ENCODE data around the gene ITGB5.

Gene ITGB5

DNA sequence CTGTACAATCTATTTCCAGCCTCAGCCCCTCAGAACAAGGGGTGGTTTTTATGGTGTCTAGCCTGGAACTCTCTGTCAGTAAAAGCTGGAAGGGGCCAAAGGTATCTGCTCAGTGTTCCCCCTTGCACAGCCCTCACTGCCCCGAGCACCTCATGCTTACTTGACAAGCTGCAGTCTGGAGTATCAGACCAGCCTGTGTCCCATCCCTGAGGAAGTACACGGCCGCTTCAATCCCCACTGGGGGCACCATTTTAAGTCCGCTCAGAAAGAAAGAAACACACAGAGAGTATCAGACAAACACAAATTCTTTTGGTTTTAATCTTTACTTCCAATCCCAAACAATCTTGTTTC lies 124.5 kb downstream of the ITGB5 start:
- in situ Hi-C loops (cut with HindIII; ENCODE audit: low sequenced_read_pairs) = loop anchor here (25.0 kb wide), 2 partner anchors 125 to 450 kb away; partner anchors contain the start of genes ITGB5 and SLC12A8

DNA sequence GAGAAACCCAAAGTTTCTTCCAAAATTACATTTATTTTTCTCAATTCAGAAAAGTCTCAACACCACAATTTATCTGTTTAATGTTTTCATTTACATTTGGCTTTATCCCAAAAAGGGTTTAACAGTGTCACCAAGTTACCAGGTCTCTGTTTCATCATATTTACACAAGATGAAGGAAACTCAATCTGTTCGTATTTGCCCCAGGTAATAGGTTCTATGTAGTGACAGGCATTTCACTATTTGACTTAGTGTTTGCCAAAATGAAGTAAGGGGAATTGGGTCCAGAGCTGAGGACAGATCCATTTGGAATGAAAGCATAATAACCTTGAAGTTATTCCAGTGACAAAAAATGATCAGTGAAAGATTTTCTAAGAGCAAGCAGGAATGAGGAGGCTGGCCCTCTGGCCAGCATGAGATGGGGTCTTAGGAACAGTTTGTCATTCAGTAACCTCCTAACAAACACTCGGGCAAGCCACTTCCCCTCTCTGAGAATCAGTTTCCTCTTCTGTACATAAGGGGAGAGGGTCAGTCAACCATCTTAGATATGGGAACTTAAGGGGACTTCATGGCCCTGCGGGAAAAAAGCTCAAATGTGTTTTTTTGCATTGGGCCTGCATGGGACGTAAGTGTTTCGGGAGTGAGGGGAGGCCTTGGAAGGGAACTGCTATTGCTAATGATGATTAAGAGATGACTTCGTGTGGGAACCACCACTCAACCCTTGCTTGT lies 125.1 kb downstream of the ITGB5 start:
- in situ Hi-C loops (cut with HindIII; ENCODE audit: low sequenced_read_pairs) = loop anchor here (25.0 kb wide), 2 partner anchors 125 to 450 kb away; partner anchors contain the start of genes ITGB5 and SLC12A8

DNA sequence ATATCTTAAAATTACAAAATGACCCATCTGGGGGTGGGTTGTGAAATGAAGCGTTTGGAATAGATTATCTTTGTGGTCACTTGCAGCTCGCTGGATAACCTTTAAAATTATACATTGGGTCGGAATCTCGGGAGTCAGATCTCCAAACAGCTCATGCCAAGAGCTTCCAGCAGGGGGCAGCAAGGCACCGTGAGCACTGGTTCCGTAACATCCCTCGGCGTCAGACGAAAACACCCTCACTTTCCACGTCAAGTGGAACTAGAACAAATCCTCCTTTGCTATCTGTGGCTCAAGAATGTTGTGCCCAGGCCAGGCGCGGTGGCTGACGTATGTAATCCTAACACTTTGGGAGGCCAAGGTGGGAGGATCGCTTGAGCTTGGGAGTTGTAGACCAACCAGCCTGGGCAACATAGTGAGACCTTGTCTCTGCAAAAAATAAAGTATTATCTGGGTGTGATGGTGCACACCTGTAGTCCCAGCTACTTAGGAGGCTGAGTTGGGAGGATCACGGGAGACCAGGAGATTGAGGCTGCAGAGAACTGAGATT lies 125.8 kb downstream of the ITGB5 start:
- in situ Hi-C loops (cut with HindIII; ENCODE audit: low sequenced_read_pairs) = loop anchor here (25.0 kb wide), 2 partner anchors 126 to 451 kb away; partner anchors contain the start of genes ITGB5 and SLC12A8

DNA sequence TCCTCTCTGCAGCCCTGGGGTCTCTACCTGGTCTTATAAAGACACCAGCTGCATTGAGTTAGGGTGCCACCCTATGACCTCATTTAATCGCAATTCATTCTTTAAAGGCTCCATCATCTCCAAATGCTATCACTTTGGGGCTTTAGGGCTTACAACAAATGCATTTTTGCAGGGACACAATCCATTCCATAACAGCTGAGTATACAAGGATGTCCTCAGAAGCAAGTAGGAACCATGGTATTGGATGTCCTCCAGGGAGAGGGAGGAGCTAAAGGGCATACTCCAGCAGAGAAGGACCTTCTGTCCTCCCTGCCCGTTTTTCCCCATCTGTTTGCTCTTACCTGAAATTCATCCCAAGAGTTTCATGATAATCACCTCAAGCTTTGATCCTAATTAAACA lies 126.6 kb downstream of the ITGB5 start:
- in situ Hi-C loops (cut with HindIII; ENCODE audit: low sequenced_read_pairs) = loop anchor here (25.0 kb wide), 2 partner anchors 127 to 452 kb away; partner anchors contain the start of genes ITGB5 and SLC12A8

- in situ Hi-C loops (cut with HindIII; ENCODE audit: low sequenced_read_pairs) = loop anchor here (25.0 kb wide), 2 partner anchors 127 to 452 kb away; partner anchors contain the start of genes ITGB5 and SLC12A8
Measured at GRCh38 chr3:124759666-124760401, 127.3 kb downstream of the ITGB5 start.

DNA sequence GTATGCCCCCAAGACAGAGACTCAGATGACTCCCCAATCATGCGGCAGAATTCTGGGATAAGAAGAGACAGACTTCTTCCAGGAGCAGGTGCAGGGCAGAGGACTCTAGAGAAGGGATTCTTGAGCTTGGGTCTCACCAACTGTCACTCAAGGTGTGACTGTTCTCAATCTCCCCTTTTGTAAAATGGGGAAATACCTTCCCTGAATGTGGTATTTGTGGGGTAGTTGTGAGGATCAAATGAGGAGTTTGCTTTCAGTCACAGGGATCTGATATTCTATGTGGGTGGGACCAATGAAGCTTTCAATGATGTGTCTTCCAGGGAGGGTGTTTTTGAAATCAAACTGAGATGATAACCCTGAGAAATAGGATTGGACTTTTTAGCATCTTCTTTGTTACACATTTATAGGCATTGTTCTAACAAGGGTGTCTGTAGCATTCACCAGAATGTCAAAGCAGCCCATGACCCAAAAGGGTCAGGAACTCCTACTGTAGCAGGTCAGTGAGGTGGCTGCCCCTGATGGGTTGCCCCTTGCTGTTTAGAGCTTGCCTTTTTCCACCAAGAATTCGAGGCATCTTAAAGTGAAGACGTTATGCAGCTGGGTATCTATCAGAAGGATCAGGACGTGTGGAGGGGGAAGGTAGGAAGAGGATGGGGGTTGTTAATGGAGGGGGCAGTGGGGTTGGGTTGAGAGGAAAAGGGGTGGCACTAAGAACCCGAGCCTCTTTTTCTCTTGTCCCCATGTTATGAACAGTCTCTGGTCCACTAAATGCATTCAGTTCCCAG lies 128.1 kb downstream of the ITGB5 start:
- in situ Hi-C loops (cut with HindIII; ENCODE audit: low sequenced_read_pairs) = loop anchor here (25.0 kb wide), 2 partner anchors 128 to 453 kb away; partner anchors contain the start of genes ITGB5 and SLC12A8

- in situ Hi-C loops (cut with HindIII; ENCODE audit: low sequenced_read_pairs) = loop anchor here (25.0 kb wide), 2 partner anchors 129 to 454 kb away; partner anchors contain the start of genes ITGB5 and SLC12A8
Measured at GRCh38 chr3:124757926-124758325, 129.2 kb downstream of the ITGB5 start.

DNA sequence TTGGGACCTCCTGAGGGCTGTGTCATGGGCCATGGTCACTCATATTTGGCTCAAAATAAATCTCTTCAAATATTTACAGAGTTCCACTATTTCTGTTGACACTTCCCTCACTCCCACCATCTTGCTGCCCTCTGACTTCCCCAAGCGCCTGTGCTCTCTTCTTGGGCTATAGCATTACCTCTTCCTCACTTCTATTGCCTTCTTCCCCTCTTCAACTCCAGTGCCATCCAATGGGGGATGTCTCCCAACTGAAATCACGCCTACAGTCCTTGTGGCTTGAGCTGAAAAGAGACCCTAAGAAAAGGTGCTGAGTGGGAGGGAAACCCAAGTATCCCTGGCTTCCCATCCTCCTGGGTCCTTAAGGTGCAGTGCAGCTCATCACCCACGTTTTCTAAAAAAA lies 135.1 kb downstream of the ITGB5 start:
- in situ Hi-C loops (cut with HindIII; ENCODE audit: low sequenced_read_pairs) = loop anchor here (25.0 kb wide), 2 partner anchors 135 to 460 kb away; partner anchors contain the start of genes ITGB5 and SLC12A8

- in situ Hi-C loops (cut with HindIII; ENCODE audit: low sequenced_read_pairs) = loop anchor here (25.0 kb wide), 2 partner anchors 136 to 461 kb away; partner anchors contain the start of genes ITGB5 and SLC12A8
Measured at GRCh38 chr3:124751501-124751900, 135.7 kb downstream of the ITGB5 start.

GRCh38 chr3:124749877-124750276 lies 137.3 kb downstream of the ITGB5 start:
- in situ Hi-C loops (cut with HindIII; ENCODE audit: low sequenced_read_pairs) = loop anchor here (25.0 kb wide), 2 partner anchors 137 to 462 kb away; partner anchors contain the start of genes ITGB5 and SLC12A8

- in situ Hi-C loops (cut with HindIII; ENCODE audit: low sequenced_read_pairs) = no loop called here
Measured at GRCh38 chr3:124748560-124749198, 138.5 kb downstream of the ITGB5 start.

- in situ Hi-C loops (cut with HindIII; ENCODE audit: low sequenced_read_pairs) = no loop called here
Measured at GRCh38 chr3:124747111-124747981, 139.8 kb downstream of the ITGB5 start.

DNA sequence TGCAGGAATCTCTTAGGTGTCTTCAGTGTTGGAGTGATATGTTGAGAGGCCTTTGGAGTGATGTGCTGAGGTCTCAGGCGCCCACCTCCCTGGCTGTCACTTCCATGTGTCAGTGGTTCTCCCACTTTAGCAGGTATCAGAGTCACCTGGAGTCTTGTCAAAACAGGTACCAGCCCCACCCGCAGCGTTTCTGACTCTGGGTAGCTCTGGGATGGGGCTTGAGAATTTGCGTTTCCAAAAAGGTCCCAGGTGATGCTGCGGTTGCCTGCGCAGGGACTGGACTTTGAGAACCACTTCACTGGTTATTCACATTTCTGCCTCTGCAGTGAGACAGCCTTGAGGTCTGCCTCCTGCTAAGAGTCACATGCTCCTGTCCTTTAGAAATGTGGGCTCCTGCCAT lies 141.4 kb downstream of the ITGB5 start:
- in situ Hi-C loops (cut with HindIII; ENCODE audit: low sequenced_read_pairs) = no loop called here

DNA sequence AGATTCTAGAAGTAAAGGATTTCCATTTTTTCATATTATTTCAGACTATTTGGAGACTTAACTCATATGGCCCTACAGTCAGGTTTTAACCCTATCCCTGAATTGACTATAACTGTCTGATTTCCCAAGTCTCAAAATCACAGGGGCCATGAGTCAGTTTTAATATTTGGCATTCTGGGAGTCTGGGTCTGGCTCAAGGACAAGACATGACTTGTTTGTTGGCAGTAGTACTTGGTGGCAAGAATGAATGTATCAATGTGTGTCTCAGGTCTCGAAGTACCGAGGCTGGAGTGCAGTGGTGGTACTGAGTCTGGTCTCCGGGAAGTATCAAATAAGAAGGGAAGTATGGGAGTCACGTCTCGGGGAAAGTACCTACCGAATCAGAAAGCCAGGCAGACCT lies 146.1 kb downstream of the ITGB5 start:
- in situ Hi-C loops (cut with HindIII; ENCODE audit: low sequenced_read_pairs) = no loop called here

DNA sequence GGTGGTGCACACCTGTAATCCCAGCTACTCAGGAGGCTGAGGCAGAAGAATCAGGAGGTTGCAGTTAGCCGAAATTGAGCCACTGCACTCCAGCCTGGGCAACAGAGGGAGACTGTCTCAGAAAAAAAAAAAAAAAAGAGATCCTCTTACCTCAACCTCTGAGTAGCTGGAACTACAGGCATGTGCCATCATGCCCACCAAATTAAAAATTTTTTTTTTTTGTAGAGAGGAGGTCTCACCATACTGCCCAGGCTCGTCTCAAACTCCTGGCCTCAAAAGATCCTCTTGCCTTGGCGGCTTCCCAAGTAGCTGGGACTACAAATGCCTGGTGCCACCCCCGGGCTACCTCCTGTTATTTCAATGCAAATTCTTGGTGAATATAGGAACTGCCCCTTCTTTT lies 155.4 kb downstream of the ITGB5 start:
- in situ Hi-C loops (cut with HindIII; ENCODE audit: low sequenced_read_pairs) = no loop called here

DNA sequence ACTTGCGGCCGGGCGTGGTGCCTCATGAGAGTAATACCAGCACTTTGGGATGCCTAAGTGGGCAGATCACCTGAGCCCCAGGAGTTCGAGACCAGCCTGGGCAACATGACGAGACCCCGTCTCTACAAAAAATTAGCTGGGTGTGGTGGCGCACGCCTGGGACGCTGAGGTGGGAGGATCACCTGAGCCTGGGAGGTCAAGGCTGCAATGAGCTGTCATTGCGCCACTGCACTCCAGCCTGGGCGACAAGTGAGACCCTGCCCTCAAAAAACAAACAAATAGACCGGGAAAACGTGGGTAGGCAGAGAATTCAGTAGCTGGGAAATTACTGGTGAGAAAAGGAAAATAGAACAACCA lies 156.2 kb downstream of the ITGB5 start:
- in situ Hi-C loops (cut with HindIII; ENCODE audit: low sequenced_read_pairs) = no loop called here

GRCh38 chr3:124730129-124730940 lies 156.8 kb downstream of the ITGB5 start, which contains the start of gene UMPS:
Gene UMPS (plus strand): TSS chr3:124730452. CDS start chr3:124730472, 20 bp downstream.
- in situ Hi-C loops (cut with HindIII; ENCODE audit: low sequenced_read_pairs) = no loop called here

- in situ Hi-C loops (cut with HindIII; ENCODE audit: low sequenced_read_pairs) = no loop called here
Measured at GRCh38 chr3:124722589-124722988, 164.6 kb downstream of the ITGB5 start.

All from DLD1 (cell line).